ENCODE results near the gene BABAM1.
A peak's percentile ranks its signal among the peaks of the same experiment; 100 is the strongest.

The BABAM1 gene

DNA sequence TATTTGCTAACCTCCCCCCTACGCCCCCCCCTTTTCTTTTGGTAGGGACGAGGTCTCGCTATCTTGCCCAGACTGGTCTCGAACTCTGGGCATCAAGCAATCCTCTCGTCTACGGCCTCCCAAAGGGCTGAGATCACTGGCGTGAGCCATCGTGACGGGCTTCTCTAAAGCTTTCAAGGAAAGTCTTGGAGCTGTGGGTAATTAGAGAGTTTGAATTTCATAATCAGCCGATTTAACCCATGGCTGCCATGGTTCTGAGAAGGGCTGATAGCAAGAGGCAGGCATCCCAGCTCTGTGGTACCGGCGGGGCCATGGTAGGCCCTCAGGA lies 36.7 kb downstream of the BABAM1 start:
- H3K9me3 ChIP-seq: no peaks in the 10 kb centered on the region
- H3K4me1 ChIP-seq (ENCODE audit: control insufficient read depth in 1 of 2, insufficient read depth in 1 of 2, low read depth in 1 of 2, low read length in 1 of 2): peaks cover 42 to 43% of the 10 kb centered on the region in 2 experiments
- H3K36me3 ChIP-seq: no peaks in the 10 kb centered on the region
- TF ChIP-seq, protein P1, sequence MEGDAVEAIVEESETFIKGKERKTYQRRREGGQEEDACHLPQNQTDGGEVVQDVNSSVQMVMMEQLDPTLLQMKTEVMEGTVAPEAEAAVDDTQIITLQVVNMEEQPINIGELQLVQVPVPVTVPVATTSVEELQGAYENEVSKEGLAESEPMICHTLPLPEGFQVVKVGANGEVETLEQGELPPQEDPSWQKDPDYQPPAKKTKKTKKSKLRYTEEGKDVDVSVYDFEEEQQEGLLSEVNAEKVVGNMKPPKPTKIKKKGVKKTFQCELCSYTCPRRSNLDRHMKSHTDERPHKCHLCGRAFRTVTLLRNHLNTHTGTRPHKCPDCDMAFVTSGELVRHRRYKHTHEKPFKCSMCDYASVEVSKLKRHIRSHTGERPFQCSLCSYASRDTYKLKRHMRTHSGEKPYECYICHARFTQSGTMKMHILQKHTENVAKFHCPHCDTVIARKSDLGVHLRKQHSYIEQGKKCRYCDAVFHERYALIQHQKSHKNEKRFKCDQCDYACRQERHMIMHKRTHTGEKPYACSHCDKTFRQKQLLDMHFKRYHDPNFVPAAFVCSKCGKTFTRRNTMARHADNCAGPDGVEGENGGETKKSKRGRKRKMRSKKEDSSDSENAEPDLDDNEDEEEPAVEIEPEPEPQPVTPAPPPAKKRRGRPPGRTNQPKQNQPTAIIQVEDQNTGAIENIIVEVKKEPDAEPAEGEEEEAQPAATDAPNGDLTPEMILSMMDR (IDR thresholded peaks at IDR 0.05): no peak
- no peaks in the 10 kb centered on the region for H3K27me3 ChIP-seq
- H3K27ac ChIP-seq: no peak overlapping the region
- no peak overlapping the region for H3K4me3 ChIP-seq (ENCODE audit: low read depth in 1 of 2, low read length in 1 of 2)

DNA sequence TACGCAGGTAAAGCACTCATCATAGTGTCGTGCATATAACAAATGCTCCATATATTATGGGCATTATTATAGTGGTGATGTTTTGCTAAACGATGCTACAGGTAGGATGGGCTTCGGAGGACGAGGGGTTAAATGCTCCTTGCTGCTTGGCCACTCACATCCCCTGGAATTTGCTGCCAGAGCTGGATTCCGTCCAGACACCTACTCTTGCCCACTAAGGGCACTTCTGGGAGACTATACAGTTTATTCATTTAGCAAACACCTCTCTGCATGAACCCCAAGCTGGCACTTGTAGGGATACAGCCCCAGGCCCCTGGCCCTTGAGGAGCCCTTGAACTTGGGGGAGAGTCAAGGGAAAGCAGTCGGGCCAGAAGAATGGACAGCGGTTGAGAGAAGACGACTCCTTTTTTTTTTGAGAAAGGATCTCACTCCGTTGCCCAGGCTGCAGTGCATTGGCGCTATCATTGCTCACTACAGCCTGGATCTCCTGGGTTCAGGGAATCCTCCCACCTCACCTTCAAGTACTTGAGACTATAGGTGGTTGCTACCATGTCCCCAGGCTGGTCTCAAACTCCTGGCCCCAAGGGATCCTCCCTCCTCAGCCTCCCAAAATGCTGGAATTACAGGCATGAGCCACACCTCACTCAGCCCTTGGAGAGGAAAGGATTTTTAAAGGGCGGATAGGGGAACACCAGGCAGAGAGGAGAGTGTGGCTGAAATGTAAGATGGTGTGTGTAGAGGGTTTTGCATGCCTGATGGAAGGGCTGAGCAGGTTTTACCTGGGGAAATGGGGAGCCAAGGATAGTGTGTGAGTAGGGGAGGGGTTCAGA lies 37.4 kb downstream of the BABAM1 start:
- no peaks in the 10 kb centered on the region for H3K27me3 ChIP-seq
- TF ChIP-seq, protein P1 (IDR thresholded peaks at IDR 0.05): no peak
- H3K4me3 ChIP-seq (ENCODE audit: low read depth in 1 of 2, low read length in 1 of 2): peak overlapping the region; percentile 73 to 93
- H3K4me1 ChIP-seq (ENCODE audit: control insufficient read depth in 1 of 2, insufficient read depth in 1 of 2, low read depth in 1 of 2, low read length in 1 of 2): peaks cover 44 to 47% of the 10 kb centered on the region in 2 experiments
- peak overlapping the region; percentile 85 for H3K27ac ChIP-seq
- no peaks in the 10 kb centered on the region for H3K36me3 ChIP-seq
- H3K9me3 ChIP-seq: no peaks in the 10 kb centered on the region

DNA sequence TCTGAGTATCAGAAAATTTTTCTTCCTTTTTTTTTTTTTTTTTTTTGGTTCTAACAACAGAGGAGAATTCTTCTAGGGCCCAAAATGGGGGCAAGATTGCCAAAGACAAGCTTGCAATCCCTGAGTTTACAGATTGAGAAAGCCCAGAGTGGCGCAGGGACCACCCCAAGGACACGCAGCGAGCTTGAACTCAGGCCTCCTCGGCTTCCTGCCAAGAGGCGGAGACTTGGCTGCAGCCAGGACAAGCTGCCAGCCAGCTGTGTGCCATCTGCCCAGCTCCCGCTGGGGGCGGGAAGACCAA lies 37.9 kb downstream of the BABAM1 start:
- Histone ChIP-seq H3K27ac (peak overlapping the region; percentile 85), H3K9me3 (no peaks in the 10 kb centered on the region), H3K4me1 (ENCODE audit: control insufficient read depth in 1 of 2, insufficient read depth in 1 of 2, low read depth in 1 of 2, low read length in 1 of 2) (peaks cover 50 to 52% of the 10 kb centered on the region in 2 experiments), H3K27me3 (no peaks in the 10 kb centered on the region), H3K4me3 (ENCODE audit: low read depth in 1 of 2, low read length in 1 of 2) (peak overlapping the region; percentile 73 to 93), H3K36me3 (no peaks in the 10 kb centered on the region)
- TF ChIP-seq, protein P1 (IDR thresholded peaks at IDR 0.05): no peak

DNA sequence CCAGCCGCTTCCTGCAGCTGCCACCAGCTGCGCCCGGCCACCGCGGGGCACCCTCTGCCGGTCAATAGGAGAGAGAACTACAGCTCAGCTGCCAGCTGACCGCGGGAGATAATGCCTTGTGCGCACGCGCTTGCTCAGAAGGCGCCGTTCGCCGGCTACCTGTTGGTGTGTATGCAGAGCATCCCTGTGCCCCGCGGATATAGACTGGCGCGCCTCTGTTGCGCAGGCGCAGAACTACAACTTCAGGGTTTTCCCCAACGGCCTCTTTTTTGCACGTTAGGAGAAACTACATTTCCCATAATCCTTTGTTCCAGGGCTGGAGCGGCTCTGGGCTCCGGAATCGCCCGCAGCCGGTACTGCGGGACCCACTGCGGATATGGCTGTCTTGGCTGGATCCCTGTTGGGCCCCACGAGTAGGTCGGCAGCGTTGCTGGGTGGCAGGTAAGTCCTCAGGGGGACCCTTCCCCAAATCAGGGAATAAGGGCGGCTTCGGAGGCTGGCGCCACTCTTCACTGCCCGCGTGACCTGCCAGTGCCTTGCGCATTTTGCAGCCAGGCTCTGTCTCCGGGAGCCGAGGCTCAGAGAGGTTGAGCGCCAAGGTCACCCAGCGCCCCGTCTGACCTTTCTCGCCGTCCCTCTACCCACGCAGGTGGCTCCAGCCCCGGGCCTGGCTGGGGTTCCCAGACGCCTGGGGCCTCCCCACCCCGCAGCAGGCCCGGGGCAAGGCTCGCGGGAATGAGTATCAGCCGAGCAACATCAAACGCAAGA lies 38.5 kb downstream of the BABAM1 start, which contains the start of gene MRPL34:
TSS of gene MRPL34 (plus strand) at position 356 of the 768 bp plus-strand sequence. CDS start at position 377, 21 bp downstream.
- Histone ChIP-seq H3K4me3 (ENCODE audit: low read depth in 1 of 2, low read length in 1 of 2) (peak within 1 kb of the TSS; percentile 73 to 93), H3K27ac (peak within 1 kb of the TSS; percentile 85), H3K9me3 (no peaks in the 10 kb centered on the region), H3K36me3 (no peaks in the 10 kb centered on the region), H3K4me1 (ENCODE audit: control insufficient read depth in 1 of 2, insufficient read depth in 1 of 2, low read depth in 1 of 2, low read length in 1 of 2) (peaks cover 55 to 58% of the 10 kb centered on the region in 2 experiments), H3K27me3 (no peaks in the 10 kb centered on the region)
- TF ChIP-seq, protein P1 (IDR thresholded peaks at IDR 0.05): peak; percentile 91

DNA sequence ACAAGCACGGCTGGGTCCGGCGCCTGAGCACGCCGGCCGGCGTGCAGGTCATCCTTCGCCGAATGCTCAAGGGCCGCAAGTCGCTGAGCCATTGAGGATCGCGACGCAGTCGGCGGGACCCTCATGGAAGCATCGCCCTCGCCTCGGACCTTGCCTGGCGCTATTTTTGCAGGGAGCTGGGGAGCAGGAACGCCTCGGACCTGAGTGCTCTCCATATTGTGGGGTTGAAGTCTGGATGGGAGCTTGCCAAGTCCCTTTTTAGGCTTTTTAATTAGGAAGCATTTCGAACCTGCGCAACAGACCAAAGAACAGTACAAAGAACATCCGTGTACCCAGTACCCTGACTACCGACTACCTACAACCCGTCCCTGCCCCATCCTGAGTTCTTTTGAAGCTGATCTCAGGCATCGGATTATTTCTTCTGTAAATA lies 39.1 kb downstream of the BABAM1 start:
- Histone ChIP-seq H3K27ac (peak overlapping the region; percentile 85), H3K4me3 (ENCODE audit: low read depth in 1 of 2, low read length in 1 of 2) (peak overlapping the region; percentile 73 to 93), H3K4me1 (ENCODE audit: control insufficient read depth in 1 of 2, insufficient read depth in 1 of 2, low read depth in 1 of 2, low read length in 1 of 2) (peaks cover 55 to 58% of the 10 kb centered on the region in 2 experiments), H3K9me3 (no peaks in the 10 kb centered on the region), H3K36me3 (no peaks in the 10 kb centered on the region), H3K27me3 (no peaks in the 10 kb centered on the region)
- TF ChIP-seq, protein P1 (IDR thresholded peaks at IDR 0.05): no peak

All from neutrophil (primary cell).